Renal cortical epithelial cell (primary cell): ENCODE results near the gene DAPK2. TPM values are rescaled to one million over a fixed set of nuclear protein-coding genes. Genes with fewer than 3 reads are reported as not detected.

Experiments used
- DNase-seq: peaks from one replicate; pipeline ENCODE4 v3.0.0-alpha.2; 2011; ENCODE audit warnings: low read depth
- total RNA-seq: library from RNA; depleted of rRNA; stranded (reverse); fragments of >200 nt; gene quantifications from 2 replicates; pipeline ENCODE4 v1.2.3, GENCODE V29; 2014

Gene DAPK2
- total RNA-seq, 1 donor from 2014 or later = 0.94 TPM

DNA sequence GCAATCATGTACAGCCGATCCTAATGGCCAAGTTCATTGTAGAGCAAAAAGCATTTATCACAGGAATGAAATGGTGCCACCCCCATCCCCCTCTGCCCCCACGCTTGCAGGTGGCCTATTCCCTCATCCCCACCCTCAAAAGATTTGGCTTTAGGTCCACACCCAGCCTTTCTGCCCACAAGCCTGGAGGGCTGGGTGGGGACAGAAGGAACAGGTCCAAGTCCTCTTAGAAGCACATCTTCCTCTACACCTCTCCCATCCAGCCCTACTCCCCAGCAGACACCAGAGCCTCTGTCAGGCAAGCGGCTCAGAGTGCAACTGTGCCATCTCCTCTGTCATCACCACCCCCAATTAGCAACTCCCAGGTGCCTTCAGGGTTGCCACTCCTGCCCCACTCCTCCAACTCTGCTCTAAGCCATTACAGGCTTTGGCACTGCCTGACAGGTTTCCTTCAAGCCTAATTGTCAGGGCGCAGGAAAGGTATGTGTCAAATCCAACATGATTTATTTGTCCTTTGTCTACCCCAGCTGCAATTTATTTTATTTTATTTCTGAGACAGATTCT lies 49.4 kb downstream of the DAPK2 start:
- no peak for DNase-seq

DNA sequence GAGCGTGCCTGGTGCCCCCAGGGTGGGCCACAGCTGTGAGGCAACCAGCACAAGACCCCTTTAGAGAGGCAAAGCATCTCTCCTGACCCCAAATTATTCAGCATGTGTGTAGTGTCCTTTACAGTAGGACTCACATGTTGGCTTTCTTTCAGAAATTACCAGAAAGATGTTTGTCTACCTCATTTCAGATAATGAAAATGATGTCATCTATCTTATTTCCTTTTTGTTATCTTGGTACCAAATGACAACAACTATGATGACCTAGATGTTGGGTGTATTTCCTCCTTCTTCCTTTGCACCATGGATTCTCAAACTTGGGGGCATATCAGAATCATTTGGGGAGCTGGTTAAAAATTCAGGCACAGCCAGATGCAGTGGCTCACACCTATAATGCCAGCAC lies 50.5 kb downstream of the DAPK2 start:
- no peak for DNase-seq

DNA sequence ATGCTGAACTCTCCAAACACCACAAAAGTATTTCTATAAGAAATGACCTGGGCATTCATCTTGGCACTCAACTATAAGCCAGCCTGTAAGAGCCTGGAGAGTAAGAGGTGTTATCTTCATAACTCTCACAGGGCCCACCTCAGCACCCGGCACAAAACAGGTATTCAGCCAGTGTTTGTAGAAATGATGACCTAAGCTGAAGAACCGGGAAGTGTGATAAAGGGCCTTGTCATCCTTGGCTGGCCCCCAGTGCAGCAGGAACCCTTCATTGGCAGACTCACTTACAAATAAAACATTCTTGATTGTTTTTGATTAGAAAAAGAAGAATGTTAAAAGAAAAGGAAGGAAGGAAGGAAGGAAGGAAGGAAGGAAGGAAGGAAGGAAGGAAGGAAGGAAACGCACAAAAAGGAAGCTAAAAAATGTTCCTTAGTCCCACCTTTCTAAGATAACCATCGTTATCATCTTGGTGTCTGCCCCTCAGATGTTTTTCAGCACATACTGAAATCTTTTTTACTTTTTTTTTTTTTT lies 52.1 kb downstream of the DAPK2 start:
- no peak for DNase-seq

DNA sequence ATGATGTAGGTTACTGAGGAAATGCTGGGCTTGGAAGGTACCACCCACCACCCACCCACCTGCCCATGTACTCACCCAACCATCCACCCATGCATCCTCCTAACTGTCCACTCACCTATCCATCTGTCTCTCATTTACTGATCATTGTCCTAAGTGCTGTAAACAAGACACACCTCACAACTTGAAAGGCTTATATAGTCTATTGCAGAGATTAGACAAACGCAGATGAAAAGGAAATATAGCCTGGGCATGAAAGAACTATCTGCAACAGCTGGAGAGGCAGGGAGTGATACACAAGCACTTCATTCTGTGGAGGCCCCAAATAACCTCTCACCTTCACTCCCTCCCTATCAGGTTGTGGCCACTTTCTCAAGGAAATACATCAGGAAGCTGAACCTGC lies 54.0 kb downstream of the DAPK2 start:
- no peak for DNase-seq

DNA sequence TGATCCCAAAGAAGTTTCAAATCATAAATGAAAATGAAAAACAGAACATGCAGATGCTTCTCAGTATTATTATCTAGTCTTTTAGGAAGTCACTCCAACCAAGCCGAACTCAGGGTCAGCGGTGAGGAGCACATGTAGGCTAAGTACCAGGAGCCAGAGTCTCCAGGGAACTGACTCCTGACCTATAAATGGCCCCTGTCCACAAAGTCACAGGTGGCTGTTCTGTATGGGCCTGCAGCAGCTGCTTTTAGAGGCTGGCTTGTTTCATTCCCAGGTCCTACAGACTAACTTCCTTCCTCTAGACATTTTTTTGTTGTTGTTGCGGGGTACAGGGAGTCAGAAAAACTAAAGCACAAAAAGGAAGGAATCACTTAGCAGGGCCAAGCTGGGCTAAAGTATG lies 54.6 kb downstream of the DAPK2 start:
- no peak for DNase-seq

DNA sequence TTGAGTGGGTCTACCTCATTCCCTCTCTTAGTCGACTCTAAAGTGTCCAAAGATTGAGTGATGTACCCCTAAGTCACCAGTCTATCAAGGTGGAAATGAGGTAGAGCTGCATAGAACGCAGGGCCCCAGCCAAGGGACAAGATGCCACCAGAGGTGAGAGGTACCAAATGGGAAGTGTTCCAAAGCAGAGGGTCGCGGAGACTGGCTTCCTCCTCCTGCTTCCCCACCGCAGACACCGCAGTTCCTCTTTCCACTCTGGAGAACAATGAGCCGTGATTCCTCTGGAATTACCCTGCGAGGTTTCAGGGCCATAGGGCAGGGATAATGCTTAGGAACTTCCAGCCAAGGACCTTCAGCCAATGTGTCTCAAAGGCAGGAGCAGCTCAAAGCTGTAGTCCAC lies 55.8 kb downstream of the DAPK2 start:
- DNase-seq = no peak

DNA sequence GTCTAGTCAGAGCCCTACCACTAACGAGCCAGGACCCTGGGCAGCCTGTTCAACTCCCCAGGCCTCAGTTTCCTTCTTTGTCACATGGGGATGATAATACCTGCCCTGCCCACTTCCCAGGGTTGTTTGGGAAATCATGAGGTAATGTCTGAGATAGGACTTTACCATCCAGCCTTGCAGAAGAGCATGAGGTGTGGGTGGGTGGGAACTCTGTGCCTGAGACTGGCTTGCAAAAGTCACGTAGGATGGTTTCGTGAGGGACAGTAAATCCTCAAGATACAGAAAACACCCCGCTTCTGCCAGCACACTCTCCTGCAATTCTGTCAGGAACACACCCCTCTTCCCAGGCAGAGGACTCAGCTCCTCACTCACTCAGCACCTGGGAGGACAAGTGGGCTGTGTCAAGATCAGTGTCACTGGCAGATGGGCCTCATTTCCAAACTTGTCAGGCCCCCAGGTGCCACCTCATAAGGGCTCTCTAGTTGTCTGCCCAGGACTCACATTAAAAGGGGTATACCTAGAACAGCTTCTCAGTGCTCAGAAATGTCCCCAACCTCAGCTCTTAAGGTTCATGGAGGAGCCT lies 58.4 kb downstream of the DAPK2 start:
- DNase-seq = no peak

DNA sequence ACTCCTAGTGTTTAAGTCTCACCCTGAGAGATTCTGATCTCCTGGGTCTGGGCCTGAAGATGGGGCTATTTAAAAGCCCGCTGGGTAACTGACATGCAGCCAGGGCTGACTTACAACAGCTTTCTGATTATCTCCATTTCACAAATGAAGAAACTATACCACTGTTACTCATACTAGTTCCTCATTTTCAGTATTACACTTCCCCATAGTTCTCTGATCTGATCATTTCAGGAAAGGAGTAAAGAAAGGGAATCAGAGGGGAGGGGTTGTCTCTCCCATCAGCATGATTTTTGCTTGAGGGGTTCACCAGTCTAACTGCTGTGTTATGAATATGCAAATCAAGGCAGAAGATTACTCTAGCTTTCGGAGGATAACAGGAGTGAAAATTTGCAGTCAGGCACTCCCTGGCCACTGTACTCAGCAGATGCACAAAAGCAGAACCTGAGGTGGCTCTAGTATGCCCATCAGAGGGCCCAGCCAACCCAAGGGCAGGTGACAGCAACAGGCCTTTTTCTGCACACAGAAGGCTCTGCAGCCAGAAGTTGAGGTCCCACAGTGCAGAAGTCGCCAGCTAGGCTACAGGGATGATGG lies 59.4 kb downstream of the DAPK2 start:
- no peak for DNase-seq

DNA sequence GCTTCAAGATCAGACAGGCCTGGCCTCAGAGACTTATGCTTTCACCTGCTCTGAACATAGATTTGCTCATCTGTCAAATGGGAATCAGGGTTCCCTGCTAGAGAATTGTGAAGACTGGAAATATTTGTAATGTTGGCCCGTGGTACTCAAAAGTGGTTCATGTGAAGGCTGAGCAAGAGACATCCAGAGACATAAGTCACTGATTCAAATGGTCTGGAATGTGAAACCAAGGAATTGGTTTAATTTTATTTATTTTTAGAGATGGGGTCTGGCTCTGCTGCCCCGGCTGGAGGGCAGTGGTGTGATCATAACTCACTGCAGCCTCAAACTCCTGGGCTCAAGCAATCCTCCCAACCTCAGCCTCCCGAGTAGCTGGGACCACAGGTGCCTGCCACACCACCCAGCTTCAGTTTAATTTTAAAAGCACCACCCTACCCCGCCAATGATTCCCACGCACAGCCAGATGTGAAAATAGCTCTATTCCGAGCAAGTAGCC lies 60.1 kb downstream of the DAPK2 start:
- DNase-seq = no peak

DNA sequence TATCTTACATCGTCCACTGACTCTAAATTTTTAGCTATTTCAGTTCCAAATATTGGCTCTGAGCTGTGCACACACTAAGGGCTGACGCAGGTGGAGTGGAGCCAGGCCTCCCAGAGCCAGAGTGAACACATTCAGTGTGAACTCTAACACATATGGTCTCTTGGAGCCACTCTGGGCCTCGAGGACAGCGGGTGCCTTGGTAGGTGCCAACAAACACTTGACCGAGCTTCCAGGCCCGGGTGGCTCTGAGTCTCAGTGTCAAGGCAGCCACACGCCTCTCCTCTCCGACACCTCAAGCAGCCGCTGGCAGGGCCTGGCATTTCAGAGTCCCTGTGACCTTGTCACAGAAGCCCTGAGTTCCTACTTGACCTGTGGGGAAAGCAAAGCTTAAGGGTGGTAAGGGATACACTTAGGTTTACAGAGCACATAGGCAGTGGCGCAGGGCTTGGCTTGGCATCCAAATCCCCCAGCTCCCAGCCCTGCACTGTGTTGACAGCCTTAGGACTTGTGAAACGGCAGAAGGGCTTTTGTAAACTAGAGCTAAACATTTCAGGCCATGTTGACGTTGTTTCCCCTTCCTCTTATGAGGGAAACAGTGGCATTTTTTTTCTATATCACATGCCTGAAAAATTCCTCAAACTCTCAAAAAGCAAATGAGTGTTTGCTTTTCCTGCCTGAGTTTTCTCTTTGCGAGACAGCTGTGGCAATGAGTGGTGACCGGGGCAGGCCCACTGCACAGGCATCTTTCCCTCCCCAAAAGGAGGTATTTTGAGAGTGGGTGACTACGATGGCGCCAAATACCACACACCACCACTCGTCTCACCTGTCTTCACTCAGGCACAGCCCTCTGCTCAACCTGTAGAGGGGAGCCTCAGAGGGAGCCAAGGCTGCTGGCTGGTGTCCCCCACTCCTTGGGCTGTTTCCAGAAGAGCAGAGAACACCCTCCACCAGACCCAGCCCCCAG lies 60.8 kb downstream of the DAPK2 start:
- no peak for DNase-seq

DNA sequence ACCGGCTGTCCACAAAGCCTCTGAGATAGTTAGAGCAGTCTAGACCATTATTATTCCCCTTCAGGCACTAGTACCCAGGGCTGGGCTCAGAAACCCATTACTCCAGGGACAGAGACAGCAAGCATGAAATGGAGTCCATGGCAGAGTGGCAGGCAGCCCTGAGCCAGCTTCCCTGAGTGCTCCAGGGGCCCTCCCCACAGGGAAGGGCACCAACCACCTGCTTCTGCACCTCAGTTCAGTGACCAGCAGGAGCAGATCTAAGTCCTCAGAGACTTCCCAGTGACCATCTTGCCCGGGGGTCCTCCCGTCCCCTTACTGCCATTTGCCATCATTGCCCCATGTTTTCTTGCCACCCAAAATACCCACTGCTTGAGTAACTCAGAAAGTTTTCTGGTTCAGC lies 62.0 kb downstream of the DAPK2 start:
- no peak for DNase-seq

DNA sequence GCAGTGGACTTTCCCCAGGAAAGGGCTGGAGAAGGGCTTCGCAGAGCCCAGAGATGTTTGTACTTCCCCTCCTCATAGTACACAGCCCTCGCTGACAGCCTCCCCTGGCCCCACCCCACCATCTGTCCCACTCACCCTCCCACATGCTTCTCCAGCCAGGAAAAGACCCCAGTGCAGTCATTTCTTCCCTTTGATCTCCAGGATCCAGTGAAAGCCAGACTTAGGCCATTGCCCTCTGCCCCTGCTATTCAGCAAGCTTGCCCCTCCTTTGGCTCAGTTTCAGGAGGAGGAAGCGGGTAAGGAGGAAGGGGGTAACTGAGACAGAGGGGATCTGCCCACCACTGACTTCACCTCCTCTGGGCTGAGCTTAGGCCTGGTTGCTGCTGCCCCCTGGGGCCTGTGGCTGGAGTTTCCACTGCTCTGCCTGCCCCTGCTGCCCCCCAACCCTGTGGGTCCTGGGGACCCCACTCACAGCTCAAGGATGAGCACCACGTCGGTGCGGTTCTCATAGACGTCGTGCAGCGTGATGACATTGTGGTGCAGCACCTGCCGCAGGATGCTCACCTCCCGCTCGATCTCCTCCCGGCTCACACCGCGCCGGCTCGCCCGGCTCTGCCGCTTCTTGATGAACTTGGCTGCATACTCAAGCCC lies 63.1 kb downstream of the DAPK2 start:
- no peak for DNase-seq

DNA sequence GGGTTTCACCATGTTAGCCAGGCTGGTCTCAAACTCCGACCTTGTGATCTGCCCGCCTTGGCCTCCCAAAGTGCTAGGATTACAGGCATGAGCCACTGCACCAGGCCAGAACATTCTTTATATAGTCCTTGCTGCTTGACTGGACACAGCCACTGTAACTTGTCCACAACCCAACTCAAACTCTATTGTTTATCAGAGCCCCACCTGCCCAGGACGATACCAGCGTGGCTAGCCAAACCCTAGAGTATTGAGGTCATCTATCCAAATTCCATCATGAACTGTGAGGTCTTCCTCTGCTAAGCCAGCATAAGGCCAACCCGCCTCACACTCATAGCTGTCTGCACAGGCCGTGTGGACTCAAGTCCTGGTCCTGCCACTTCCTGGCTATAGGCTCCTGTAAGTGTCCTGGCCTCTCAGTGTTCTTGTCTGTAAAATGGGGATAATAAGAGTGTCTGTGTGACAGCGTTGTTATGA lies 63.9 kb downstream of the DAPK2 start:
- peak; percentile 20 for DNase-seq

DNA sequence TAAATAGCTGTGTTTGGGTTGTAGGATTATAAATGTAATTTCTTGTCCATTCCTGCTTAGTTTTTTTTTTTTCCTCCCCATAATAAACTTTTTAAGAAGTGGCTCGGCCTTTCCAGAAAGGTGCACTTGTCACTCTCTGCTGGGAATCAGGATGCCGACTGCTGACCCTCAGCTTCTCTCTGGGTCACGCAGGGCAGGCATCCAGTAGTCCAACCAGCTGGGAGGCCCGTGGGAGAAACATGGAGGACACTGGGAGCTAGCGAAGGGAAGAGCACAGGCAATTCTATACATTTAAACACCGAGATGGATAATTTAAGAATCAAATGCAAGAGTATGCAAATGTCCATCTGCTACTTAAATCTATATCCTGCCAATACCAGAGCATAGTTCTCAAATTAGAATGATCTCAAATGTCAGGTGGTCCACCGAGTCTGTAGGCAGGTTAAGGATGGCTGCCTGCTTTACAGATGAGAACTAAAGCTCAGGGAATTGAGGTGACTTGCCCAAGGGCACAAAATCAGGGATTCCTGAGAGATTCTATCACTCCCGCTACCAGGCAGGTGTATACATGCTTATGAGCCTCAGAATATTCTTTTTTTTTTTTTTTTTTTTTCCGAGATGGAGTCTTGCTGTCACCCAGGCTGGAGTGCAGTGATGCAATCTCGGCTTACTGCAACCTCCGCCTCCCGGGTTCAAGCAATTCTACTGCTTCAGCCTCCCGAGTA lies 64.5 kb downstream of the DAPK2 start:
- DNase-seq = no peak

DNA sequence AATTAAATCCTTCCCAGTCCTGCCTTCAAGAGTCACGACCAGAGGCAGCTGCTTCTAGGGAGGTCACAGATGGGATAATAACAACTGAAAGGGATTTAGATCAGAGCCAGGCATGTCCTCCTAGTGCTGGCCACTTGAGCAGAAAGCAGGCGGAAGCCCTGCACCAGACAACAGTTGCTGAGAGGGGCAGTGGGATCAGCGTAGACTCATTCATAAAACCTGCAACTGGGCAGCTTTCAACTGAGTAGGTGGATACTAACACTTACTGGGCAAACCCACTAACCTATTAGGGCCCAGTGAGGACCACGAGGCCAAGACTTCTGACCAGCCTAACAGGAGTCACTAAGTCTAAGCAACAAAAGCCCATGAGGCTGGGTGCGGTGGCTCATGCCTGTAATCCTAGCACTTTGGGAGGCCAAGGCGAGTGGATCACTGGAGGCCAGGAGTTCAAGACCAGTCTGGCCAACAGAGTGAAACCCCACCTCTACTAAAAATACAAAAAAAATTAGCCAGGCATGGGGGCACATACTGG lies 67.0 kb downstream of the DAPK2 start:
- no peak for DNase-seq

DNA sequence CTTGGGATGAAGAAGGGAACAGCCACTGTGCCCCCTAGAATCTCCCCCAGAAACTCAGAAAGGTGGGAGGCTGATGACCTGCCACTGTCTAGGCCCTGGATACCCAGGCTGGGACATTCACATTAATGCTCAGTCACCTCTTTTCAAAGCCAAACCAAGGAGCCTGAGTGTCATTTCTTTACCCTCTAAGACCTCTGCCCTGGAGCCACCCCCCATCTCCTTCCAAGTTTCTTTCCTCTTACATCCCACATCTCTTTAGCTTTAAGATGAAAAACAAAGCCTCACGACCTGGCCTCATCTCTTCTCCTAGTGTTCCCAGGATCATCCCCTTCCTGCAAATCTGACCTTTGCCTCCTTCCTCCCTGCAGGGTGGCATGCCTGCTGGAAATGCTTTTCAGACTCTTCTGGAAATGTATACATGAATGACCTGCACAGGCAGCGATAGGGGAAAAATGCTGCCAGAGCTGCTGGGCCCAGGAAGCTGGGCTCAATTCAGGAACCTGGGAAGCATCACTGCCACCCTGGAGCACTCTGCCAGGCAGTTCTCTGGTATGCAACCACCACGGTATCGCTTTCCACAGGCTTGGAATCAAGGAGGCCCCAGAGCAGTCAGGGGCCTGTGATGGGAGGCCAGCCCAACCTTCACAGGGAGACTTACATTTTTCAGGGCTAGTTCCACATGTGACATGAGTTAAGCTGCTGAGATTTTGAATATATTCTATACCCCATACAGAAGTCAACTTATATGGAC lies 67.6 kb downstream of the DAPK2 start:
- no peak for DNase-seq

DNA sequence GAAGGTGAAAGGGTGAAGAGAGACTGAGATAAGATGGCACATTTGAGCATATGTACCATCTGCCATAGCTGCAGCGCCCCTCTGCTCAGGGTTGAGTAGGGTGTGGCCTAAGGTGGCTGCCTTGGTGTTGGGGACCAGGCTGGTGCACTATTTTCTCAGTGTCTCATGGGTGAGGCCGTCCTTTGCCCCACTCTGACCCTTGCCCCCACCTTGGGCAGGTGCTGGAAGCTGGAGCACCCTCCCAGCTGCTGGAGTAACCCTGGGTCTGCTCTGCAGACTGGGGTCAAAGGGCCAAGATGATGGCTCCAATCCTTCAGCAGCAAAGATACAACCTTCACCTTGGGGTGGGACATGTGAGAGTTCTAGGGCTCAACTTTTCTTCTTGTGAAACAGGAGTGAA lies 69.2 kb downstream of the DAPK2 start:
- DNase-seq = no peak

DNA sequence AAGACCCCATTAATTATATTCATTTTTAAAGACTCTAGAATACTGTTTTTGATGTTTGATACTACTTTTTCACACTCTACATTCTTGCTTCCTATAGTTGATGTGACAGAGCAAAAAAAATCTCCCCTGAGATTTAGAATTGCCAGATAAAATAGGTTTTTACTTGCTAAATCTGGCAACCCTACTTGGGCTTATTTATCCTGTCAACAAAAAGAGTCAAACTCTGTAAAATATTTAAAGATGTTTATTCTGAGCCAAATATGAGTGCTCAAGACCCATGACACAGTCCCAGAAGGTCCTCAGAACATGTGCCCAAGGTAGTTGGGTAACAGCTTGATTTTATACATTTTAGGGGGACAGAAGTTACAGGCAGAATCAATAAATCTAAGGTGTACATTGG lies 72.3 kb downstream of the DAPK2 start:
- DNase-seq = no peak

DNA sequence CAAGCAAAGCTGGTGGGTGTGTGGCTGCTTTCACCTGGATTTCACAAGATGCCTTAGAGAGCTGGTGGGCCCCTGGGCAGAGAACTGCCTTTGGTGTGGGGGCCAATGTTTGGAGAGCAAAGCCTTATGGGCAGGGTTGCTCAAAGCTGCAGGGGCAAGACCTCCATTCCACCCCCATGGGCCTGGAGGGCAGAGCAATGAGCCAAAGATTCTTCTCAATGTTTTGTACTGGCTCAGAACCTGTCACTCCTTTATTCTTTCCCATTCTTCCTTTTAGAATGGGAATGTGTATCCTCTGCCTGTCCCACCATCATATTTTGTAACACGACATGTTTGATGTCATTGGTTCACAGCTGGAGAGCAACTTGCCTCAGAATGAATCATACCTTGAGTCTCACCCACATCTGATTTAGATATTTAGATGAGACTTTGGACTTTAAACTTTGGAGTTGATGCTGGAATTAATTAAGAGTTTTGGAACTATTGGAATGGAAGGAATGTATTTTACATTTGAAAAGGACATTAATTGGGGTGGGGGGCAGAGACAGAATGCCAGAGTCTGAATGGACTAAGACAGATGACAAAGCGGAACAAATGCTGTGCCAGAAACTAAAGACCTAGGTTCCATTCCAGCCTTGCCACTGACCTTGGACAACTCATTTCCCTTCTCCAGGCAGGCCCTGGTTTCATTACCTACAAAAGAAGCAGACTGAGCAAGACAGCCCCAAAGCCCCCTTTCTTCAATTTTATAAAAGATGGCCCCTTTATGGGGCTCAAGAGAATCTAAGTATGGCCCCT lies 72.9 kb downstream of the DAPK2 start:
- DNase-seq = peak; percentile 56
